NCI-H1694 treated with DMSO at 0.1 percent for 48 hours (cell line): ENCODE results near the gene MYRF.

Source experiments
- DNase-seq: peaks from one replicate; lab custom pipeline; 2025; lab: John Stamatoyannopoulos, UW

Gene MYRF

GRCh38 chr11:61718621-61719302 lies 33.7 kb upstream of the MYRF start:
- DNase-seq: peak; percentile 59

GRCh38 chr11:61719978-61720377 lies 32.5 kb upstream of the MYRF start:
- DNase-seq: no peak

- no peak for DNase-seq
Measured at GRCh38 chr11:61720597-61720996, 31.8 kb upstream of the MYRF start.

- DNase-seq: no peak
Measured at GRCh38 chr11:61724437-61724836, 28.0 kb upstream of the MYRF start.

- no peak for DNase-seq
Measured at GRCh38 chr11:61725781-61726231, 26.6 kb upstream of the MYRF start.

- DNase-seq: no peak
Measured at GRCh38 chr11:61726775-61727174, 25.7 kb upstream of the MYRF start.

- DNase-seq: no peak
Measured at GRCh38 chr11:61727401-61727811, 25.0 kb upstream of the MYRF start.

- no peak for DNase-seq
Measured at GRCh38 chr11:61728066-61728939, 24.1 kb upstream of the MYRF start.

- no peak for DNase-seq
Measured at GRCh38 chr11:61728940-61729219, 23.6 kb upstream of the MYRF start.

GRCh38 chr11:61730240-61730994 lies 22.0 kb upstream of the MYRF start:
- DNase-seq: no peak

- no peak for DNase-seq
Measured at GRCh38 chr11:61731211-61731951, 21.1 kb upstream of the MYRF start.

- DNase-seq: no peak
Measured at GRCh38 chr11:61731952-61732675, 20.3 kb upstream of the MYRF start.

- DNase-seq: no peak
Measured at GRCh38 chr11:61732705-61733104, 19.7 kb upstream of the MYRF start.

GRCh38 chr11:61733120-61733978 lies 19.1 kb upstream of the MYRF start:
- peak; percentile 72 for DNase-seq

GRCh38 chr11:61734767-61735166 lies 17.7 kb upstream of the MYRF start:
- no peak for DNase-seq

- no peak for DNase-seq
Measured at GRCh38 chr11:61735391-61735790, 17.0 kb upstream of the MYRF start.

- no peak for DNase-seq
Measured at GRCh38 chr11:61736310-61736709, 16.1 kb upstream of the MYRF start.

- DNase-seq: no peak
Measured at GRCh38 chr11:61737131-61737530, 15.3 kb upstream of the MYRF start.

GRCh38 chr11:61737636-61738386 lies 14.6 kb upstream of the MYRF start:
- no peak for DNase-seq

- DNase-seq: no peak
Measured at GRCh38 chr11:61738776-61739175, 13.7 kb upstream of the MYRF start.
